Spleen (tissue), 7 donors: ENCODE measurements around the gene ARHGAP45.

Source experiments
- POLR2A ChIP-seq, 3 donors: fragments of 450-650 bp; IDR thresholded peaks; one replicate each; pipeline ENCODE4 v1.5.1; 2017; ENCODE audit warnings: antibody characterized with exemption in 3 of 3, mild to moderate bottlenecking in 1 of 3
- POLR2AphosphoS5 ChIP-seq, 3 donors: sonication (generic); formaldehyde crosslinking; IDR thresholded peaks; one replicate each; pipeline ENCODE4 v1.5.1; 2017; ENCODE audit warnings: antibody characterized with exemption in 3 of 3
- TF ChIP-seq, protein P1 (sequence below), 11 experiments: fragments of 200-600 bp in 7 of 11; fragments of 450-650 bp in 4 of 11; sonication (generic) in 4 of 11; IDR thresholded peaks in 8 of 11; conservative IDR thresholded peaks in 3 of 11; 1 replicate in 7 of 11; 2 replicates in 4 of 11; pipeline versions ENCODE4 v1.4.0 to v1.8.0; 2016 to 2021; ENCODE audit warnings: antibody characterized with exemption in 11 of 11, inconsistent platforms in 4 of 11, mild to moderate bottlenecking in 1 of 11
- donor health status: DM: no; HTN: no; CAD: no; lungs with moderate emphysema.
- donor health status: DM: no; HTN: no; CAD: no.
- donor health status: DM: no; HTN: no; CAD: no.

- TF ChIP-seq, protein P1, sequence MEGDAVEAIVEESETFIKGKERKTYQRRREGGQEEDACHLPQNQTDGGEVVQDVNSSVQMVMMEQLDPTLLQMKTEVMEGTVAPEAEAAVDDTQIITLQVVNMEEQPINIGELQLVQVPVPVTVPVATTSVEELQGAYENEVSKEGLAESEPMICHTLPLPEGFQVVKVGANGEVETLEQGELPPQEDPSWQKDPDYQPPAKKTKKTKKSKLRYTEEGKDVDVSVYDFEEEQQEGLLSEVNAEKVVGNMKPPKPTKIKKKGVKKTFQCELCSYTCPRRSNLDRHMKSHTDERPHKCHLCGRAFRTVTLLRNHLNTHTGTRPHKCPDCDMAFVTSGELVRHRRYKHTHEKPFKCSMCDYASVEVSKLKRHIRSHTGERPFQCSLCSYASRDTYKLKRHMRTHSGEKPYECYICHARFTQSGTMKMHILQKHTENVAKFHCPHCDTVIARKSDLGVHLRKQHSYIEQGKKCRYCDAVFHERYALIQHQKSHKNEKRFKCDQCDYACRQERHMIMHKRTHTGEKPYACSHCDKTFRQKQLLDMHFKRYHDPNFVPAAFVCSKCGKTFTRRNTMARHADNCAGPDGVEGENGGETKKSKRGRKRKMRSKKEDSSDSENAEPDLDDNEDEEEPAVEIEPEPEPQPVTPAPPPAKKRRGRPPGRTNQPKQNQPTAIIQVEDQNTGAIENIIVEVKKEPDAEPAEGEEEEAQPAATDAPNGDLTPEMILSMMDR (IDR thresholded peaks at IDR 0.05 in 8 of 11, conservative IDR thresholded peaks at IDR 0.05 in 3 of 11): no peak
- TF ChIP-seq POLR2AphosphoS5 (IDR thresholded peaks at IDR 0.05) (no peak), POLR2A (IDR thresholded peaks at IDR 0.05) (no peak)
These were observed 67.5 kb downstream of the ARHGAP45 start for GRCh38 chr19:1134431-1134830.
